ENCODE measurements around the gene ZBP1.

GRCh38 chr20:57591289-57592229 is 28.7 kb downstream of the ZBP1 start:
- TF ChIP-seq TARDBP (IDR thresholded peaks at IDR 0.05): no peak
- no peak for TF ChIP-seq FOXA1 (IDR thresholded peaks at IDR 0.05)
- TF ChIP-seq PKNOX1 (IDR thresholded peaks at IDR 0.05): no peak
- no peak for TF ChIP-seq SUZ12 (IDR thresholded peaks at IDR 0.05)
- TF ChIP-seq SP1 (IDR thresholded peaks at IDR 0.05): no peak
- TF ChIP-seq ELF4 (IDR thresholded peaks at IDR 0.05): no peak
- TF ChIP-seq BHLHE40 (IDR thresholded peaks at IDR 0.05; ENCODE audit: borderline replicate concordance): no peak
- no peak for TF ChIP-seq L3MBTL2 (conservative IDR thresholded peaks at IDR 0.05)
- no peak for TF ChIP-seq FOXK2 (IDR thresholded peaks at IDR 0.05)
- TF ChIP-seq NFRKB (IDR thresholded peaks at IDR 0.05): no peak
- no peak for TF ChIP-seq ARNT (IDR thresholded peaks at IDR 0.05)
- TF ChIP-seq CTBP1 (IDR thresholded peaks at IDR 0.05; ENCODE audit: borderline replicate concordance): no peak

Data from HEK293T (cell line).